Cardiac muscle cell (in vitro differentiated cells and primary cell): ENCODE results near the gene ZNF444. TPM values are rescaled to one million over a fixed set of nuclear protein-coding genes. Genes with fewer than 3 reads are reported as not detected.
"Not testable (repeated sequence)": the region's sequence is repeated elsewhere in the genome, so short reads cannot be mapped to it uniquely, and the experiment has no call there.

ENCODE experiments used
- DNase-seq, 2 donors: peaks; one replicate each; pipeline versions ENCODE4 v3.0.0 to v3.0.0-alpha.2; 2010 to 2017; ENCODE audit warnings: low read depth in 1 of 2, low spot score in 1 of 2
- H3K27ac ChIP-seq: fragments of 200-600 bp; sonication (generic); 2 replicates; pipeline ENCODE4 v1.5.1; 2016
- H3K27me3 ChIP-seq: fragments of 200-600 bp; sonication (generic); 2 replicates; pipeline ENCODE4 v1.6.0; 2016; ENCODE audit warnings: control low read depth
- H3K36me3 ChIP-seq: fragments of 200-600 bp; sonication (generic); 2 replicates; pipeline ENCODE4 v1.5.1; 2016; ENCODE audit warnings: control low read depth
- H3K4me1 ChIP-seq: fragments of 200-600 bp; sonication (generic); 2 replicates; pipeline ENCODE4 v1.8.1; 2017; ENCODE audit warnings: low read depth, mild to moderate bottlenecking, mixed run types
- H3K4me3 ChIP-seq: fragments of 200-600 bp; sonication (generic); 2 replicates; pipeline ENCODE4 v1.5.1; 2016; ENCODE audit warnings: mild to moderate bottlenecking
- H3K9me3 ChIP-seq: fragments of 200-600 bp; sonication (generic); 2 replicates; pipeline ENCODE4 v1.5.1; 2017; ENCODE audit warnings: low read depth, mild to moderate bottlenecking, control low read depth
- CTCF ChIP-seq: IDR thresholded peaks from 2 replicates; pipeline ENCODE4 v1.5.1; 2012; ENCODE audit warnings: low read depth, mild to moderate bottlenecking, low read length
- polyA plus RNA-seq: library from polyadenylated mRNA; unstranded; fragments of >200 nt; fragmentation: Nextera tagmentation; extraction: Ambion mirVana; gene quantifications from 2 replicates; pipeline ENCODE4 v1.2.1, GENCODE V29; 2016
- total RNA-seq: library from RNA; depleted of rRNA; stranded (reverse); fragments of >200 nt; gene quantifications from 2 replicates; pipeline ENCODE4 v1.2.3, GENCODE V29; 2016

Gene ZNF444
- total and polyA plus RNA-seq, 2 experiments from 2014 or later = 71.8 to 72.8 TPM

- Histone ChIP-seq H3K36me3 (peaks cover 6% of the 10 kb centered on the region), H3K9me3 (no peaks in the 10 kb centered on the region), H3K27me3 (no peaks in the 10 kb centered on the region), H3K4me3 (no peak overlapping the region), H3K4me1 (no peaks in the 10 kb centered on the region), H3K27ac (no peak overlapping the region)
- DNase-seq = no peak
- no peak for TF ChIP-seq CTCF
These were observed 4.6 kb downstream of the ZNF444 start for GRCh38 chr19:56145698-56146097.

GRCh38 chr19:56146904-56147303 is 5.8 kb downstream of the ZNF444 start:
- Histone ChIP-seq H3K27ac (no peak overlapping the region), H3K4me3 (no peak overlapping the region), H3K36me3 (peaks cover 6% of the 10 kb centered on the region), H3K4me1 (no peaks in the 10 kb centered on the region), H3K27me3 (no peaks in the 10 kb centered on the region), H3K9me3 (no peaks in the 10 kb centered on the region)
- TF ChIP-seq CTCF = no peak
- no peak for DNase-seq

- TF ChIP-seq CTCF = no peak
- H3K27me3 ChIP-seq = no peaks in the 10 kb centered on the region
- no peaks in the 10 kb centered on the region for H3K4me1 ChIP-seq
- DNase-seq = no peak
- no peak overlapping the region for H3K27ac ChIP-seq
- peaks cover 6% of the 10 kb centered on the region for H3K36me3 ChIP-seq
- no peak overlapping the region for H3K4me3 ChIP-seq
- no peaks in the 10 kb centered on the region for H3K9me3 ChIP-seq
These were observed 6.2 kb downstream of the ZNF444 start for GRCh38 chr19:56147307-56147706.

- H3K9me3 ChIP-seq = no peaks in the 10 kb centered on the region
- TF ChIP-seq CTCF = no peak
- no peak for DNase-seq
These were observed 7.0 kb downstream of the ZNF444 start for GRCh38 chr19:56148096-56148495.

GRCh38 chr19:56148955-56149655 is 8.0 kb downstream of the ZNF444 start:
- not testable (repeated sequence) for H3K27me3 ChIP-seq, H3K4me1 ChIP-seq, H3K9me3 ChIP-seq, DNase-seq, H3K27ac ChIP-seq, H3K36me3 ChIP-seq, H3K4me3 ChIP-seq

More at GRCh38 chr19:56148096-56148495, 7.0 kb downstream of the ZNF444 start:
- Histone ChIP-seq H3K27ac (no peak overlapping the region), H3K4me1 (no peaks in the 10 kb centered on the region), H3K36me3 (peaks cover 6% of the 10 kb centered on the region), H3K4me3 (no peak overlapping the region), H3K27me3 (no peaks in the 10 kb centered on the region)

GRCh38 chr19:56149656-56150038 is 8.6 kb downstream of the ZNF444 start:
- TF ChIP-seq CTCF = no peak
- Histone ChIP-seq H3K36me3 (peaks cover 6% of the 10 kb centered on the region), H3K4me1 (no peaks in the 10 kb centered on the region), H3K4me3 (no peak overlapping the region), H3K27me3 (no peaks in the 10 kb centered on the region), H3K27ac (no peak overlapping the region), H3K9me3 (no peaks in the 10 kb centered on the region)
- DNase-seq = no peak
